HG03175 (cell line): Measurements from ENCODE around the gene MLLT3.

Experiments
- ATAC-seq: cut with Tn5 transposase; IDR thresholded peaks from one replicate; pipeline ENCODE4 v1.9.1; 2021; ENCODE audit warnings: mild to moderate bottlenecking, moderate library complexity; ENCODE audit not compliant: unreplicated experiment

MLLT3 gene

DNA sequence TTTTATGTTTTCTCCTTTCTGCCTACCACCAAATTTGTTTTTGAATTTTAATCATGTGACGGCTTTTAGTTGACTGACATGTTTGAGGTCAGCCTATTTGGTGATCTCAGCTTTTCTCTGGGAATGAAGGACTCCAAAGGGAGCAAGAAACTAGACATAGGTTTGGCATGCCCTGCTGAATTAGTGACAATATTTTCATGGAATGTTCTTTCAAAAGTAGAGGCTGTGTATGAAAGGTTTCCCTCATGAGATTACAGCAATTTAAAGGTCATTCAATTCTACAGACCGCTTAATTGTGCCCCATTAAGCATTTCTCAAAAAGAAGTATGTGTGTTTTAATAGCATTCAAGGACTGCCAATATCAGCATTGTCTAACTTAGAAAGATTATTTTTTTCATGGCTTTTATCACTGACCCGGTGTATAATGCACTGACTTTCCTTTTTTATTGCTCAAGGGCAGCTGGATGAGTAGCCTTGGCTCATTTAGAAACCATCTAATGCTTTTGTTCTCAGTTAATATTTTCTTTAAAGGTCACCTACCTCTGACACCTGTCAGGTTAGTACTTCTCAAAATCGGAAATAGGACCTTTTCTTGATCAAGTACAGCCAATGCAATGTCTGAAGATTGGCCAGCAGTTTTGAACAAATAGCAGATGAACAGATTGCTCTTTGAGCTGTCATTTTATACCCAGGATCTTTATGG is 8.1 kb upstream of the MLLT3 start:
- no peak for ATAC-seq

GRCh38 chr9:20625003-20625349 is 2.7 kb upstream of the MLLT3 start:
- no peak for ATAC-seq

DNA sequence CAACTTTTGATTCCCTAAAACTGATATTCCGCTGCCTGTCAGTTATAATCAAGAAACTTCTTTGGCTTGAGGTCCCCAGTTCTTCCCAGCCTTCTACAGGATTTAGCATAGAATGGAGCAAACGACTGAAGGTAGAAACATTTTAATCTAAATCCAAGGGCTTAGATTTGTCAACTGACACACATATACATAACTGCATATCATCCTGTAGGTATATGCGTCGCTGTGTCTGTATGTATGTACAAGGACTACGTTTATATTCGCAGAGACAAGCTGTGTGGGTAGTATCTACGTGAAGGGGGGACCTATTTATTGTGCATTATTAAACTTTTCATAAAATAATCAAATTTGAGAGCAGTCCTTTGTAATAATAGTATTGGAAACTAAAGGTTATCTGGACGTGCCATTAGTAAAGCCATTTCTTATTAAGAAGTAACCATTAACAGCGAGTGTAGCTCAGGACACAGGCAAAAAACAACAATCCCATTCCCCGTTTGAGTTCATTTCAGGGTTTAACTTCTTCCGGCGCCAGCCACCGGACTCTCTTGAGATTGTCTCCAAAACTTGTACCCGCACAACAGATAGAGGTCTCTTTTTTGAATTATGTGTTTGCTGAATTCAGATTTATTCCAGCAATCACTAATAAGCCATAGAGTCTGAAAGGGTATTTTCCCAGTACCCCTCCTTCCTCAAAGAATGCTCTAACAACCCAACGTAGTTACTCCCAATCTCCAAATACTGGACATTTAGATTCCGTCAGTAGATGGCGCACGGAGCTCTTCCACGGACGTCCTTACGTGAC is 2.1 kb upstream of the MLLT3 start:
- peak; percentile 15 for ATAC-seq

DNA sequence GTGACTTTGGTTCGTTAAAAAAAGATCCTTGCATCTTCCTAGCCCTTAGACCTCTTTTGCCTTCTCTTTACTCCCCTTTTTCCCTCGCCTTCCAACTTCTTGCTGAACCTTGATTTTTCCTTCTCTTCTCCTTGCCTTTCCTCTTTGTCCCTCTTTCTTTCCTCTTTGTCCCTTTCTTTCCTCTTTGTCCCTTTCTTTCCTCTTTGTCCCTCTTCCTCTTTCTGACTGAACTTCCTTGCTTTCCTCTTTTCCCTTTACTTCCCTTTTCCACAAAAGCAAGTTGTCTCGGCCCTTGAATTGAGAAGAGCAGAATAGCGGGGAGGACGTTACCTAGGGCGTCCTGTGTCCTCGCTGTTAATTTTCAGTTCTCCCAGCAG is 1.4 kb upstream of the MLLT3 start:
- ATAC-seq: no peak

GRCh38 chr9:20623021-20623747 is 885 bp upstream of the MLLT3 start:
- peak; percentile 16 for ATAC-seq

- peak; percentile 22 for ATAC-seq
Observed at GRCh38 chr9:20621471-20622329, 599 bp downstream of the MLLT3 start.

DNA sequence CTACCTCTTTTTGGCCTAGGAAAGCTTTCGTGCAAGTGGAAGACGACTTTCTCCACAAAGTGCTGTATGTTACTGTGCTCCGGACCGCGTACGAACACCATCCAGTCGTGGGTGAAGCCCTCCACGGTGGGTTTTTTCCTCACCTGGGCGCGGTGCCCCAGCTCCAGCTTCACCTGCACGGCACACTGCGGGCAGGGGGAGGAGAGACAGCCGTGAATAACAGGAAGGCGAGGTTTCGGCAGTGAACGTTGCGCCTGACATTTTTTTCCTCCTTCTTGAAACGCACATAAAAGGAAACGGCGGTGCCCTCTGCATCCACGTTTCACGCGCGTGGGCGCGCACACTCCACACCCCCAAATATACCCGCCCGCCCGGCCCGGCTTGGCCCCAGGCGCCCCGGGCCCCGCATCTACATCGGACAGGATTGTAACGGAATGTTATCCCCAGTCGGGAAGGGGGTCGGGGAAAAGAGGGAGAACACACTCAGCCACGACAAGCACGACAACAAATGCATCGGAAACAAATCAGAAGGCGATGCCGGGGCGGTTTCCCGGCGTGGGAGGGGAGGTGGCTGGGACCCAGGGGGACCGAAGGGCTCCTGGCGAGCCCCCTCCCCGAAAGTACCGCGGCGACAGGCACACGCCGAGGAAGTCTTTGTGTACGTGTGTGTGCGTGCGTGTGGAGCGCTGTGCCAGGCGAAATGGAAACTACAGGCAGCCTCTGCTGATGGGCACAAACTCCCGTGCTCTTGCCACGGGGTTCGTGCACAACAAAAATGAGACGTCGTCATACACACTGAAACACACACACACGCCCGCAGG is 1.4 kb downstream of the MLLT3 start:
- no peak for ATAC-seq

- no peak for ATAC-seq
Observed at GRCh38 chr9:20619487-20620200, 2.7 kb downstream of the MLLT3 start.

DNA sequence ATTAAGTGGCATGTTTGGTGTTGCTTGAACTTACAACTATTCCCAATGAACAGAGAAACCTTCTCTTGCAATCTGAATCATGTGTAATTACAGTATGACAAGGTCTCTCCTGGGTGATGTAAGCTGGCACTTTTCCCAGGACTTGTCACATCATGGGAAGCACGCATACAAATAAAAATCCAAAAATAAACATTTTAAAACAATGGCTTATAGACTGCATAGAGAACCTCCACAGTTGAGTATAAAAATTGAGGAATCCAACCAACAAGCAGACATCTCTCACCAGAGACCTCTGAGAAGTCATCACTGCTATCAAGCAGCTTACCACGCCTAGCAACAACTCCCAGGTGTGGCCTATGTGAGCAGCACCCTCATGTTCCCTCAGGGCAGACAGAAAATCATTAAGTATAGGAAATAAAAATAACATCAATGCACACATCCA is 3.9 kb downstream of the MLLT3 start:
- ATAC-seq: no peak

DNA sequence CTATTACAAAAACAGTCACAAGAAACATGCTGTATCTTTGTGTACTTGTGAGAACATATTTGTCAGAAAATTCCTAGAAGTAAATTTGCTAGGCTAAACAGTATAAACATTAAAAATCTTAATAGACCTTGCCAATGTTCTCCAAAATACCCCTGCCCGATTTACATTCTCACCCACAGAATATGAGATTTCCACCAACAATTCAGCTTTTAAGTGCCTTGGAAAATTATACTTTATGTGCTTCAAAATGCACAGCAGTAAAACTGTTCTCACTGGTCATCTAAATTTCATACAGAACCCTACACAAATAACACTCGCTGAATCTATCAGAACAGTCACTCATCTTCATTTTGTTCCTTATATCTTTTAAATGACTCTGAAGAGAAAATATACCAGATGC is 5.5 kb downstream of the MLLT3 start:
- no peak for ATAC-seq

DNA sequence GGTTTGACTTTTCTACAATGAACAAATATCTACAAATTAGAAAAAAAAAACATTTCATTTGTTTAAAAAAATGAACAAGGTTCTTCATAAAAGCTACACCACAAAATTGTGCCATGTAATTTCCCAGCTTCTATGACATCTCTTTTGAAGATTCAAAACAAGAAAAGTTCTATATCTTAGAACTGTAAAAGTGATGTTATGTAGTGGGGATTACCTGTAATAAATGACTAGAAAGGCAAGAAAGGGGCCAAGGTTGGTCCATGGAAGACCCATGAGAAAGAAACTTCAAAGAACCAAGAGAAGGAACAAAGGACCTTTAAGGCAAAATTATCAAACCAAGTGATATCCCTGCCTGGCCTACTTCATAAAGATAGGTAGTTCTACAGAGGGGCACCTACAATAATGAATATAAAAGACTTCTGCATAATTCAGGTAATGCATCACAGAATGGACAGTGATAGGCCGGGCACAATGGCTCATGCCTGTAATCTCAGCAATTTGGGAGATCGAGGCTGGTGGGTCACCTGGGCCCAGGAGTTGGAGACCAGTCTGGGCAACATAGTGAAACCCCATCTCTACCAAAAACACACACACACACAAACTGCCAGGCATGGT is 7.6 kb downstream of the MLLT3 start:
- ATAC-seq: no peak

- no peak for ATAC-seq
Observed at GRCh38 chr9:20611691-20612287, 10.5 kb downstream of the MLLT3 start.

- no peak for ATAC-seq
Observed at GRCh38 chr9:20610591-20610990, 11.7 kb downstream of the MLLT3 start.

DNA sequence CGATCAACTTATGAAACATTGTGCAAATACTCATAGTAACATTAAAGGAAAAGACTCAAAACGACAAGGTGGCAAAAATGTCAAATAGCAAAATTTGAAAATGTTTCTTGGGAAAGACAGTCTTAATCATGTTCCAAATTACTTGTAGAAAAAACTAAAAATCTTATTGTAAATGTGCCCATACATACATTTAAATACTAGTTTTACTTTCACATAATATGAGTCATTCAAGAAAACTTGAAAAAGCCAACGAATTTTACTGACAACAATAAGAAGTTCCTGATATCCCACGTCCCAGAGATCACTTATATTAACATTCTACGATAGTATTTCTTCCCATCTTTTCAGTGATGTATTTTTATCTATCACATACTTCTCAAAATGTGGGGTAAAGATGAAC is 13.7 kb downstream of the MLLT3 start:
- no peak for ATAC-seq

- no peak for ATAC-seq
Observed at GRCh38 chr9:20606652-20607051, 15.6 kb downstream of the MLLT3 start.

GRCh38 chr9:20604562-20604961 is 17.7 kb downstream of the MLLT3 start:
- ATAC-seq: peak; percentile 89

- ATAC-seq: no peak
Observed at GRCh38 chr9:20603524-20604268, 18.6 kb downstream of the MLLT3 start.

GRCh38 chr9:20601292-20601691 is 21.0 kb downstream of the MLLT3 start:
- no peak for ATAC-seq
